HG03354 (cell line): ENCODE results near the gene PLD3.
"Not testable (repeated sequence)": the region's sequence is repeated elsewhere in the genome, so short reads cannot be mapped to it uniquely, and the experiment has no call there.

ENCODE experiments used
- ATAC-seq: cut with Tn5 transposase; IDR thresholded peaks from one replicate; pipeline ENCODE4 v1.9.1; 2021; ENCODE audit warnings: mild to moderate bottlenecking; ENCODE audit not compliant: unreplicated experiment, poor library complexity, severe bottlenecking

PLD3 gene

DNA sequence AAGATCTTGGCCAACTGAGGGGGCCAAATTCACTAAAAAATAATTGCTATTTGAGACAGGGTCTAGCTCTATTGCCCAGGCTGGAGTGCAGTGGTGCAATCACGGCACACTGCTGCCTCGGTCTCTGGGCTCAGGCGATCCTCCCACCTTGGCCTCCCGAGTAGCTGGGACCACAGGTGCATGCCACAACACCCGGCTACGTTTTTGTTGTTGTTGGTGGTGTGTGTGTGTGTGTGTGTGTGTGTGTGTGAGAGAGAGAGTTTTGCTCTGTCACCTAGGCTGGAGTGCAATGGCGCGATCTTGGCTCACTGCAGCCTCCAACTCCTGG is 60.1 kb downstream of the PLD3 start:
- ATAC-seq: not testable (repeated sequence)

GRCh38 chr19:40410030-40410389 is 61.5 kb downstream of the PLD3 start:
- ATAC-seq: no peak

GRCh38 chr19:40411125-40411842 is 62.8 kb downstream of the PLD3 start:
- ATAC-seq: no peak

- ATAC-seq: no peak
Measured at GRCh38 chr19:40411958-40412499, 63.5 kb downstream of the PLD3 start.

DNA sequence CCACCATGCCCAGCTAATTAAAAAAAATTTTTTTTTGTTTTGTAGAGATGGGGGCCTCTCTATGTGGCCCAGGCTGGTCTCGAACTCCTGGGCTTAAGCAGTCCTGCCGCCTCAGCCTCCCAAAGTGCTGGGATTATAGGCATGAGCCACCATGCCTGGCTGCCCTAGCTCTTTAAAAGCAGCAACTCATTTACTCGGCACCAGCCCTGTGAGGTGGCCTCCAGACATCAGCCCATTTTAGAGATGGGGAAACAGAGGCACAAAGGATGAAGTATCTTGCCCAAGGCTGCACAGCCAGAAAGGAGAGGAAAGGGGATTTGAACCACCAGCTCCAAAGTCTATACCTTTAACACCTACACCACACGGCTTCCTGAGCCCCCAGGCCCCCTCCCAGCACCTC is 64.4 kb downstream of the PLD3 start:
- ATAC-seq: no peak

GRCh38 chr19:40413291-40413845 is 64.9 kb downstream of the PLD3 start, which contains the start of gene PRX:
TSS of gene PRX (minus strand) at chr19:40413378. CDS start at chr19:40407932, 5,446 bp downstream.
- ATAC-seq: no peak

- no peak for ATAC-seq
Measured at GRCh38 chr19:40414542-40415535, 66.3 kb downstream of the PLD3 start.

- no peak for ATAC-seq
Measured at GRCh38 chr19:40415768-40416167, 67.3 kb downstream of the PLD3 start.

DNA sequence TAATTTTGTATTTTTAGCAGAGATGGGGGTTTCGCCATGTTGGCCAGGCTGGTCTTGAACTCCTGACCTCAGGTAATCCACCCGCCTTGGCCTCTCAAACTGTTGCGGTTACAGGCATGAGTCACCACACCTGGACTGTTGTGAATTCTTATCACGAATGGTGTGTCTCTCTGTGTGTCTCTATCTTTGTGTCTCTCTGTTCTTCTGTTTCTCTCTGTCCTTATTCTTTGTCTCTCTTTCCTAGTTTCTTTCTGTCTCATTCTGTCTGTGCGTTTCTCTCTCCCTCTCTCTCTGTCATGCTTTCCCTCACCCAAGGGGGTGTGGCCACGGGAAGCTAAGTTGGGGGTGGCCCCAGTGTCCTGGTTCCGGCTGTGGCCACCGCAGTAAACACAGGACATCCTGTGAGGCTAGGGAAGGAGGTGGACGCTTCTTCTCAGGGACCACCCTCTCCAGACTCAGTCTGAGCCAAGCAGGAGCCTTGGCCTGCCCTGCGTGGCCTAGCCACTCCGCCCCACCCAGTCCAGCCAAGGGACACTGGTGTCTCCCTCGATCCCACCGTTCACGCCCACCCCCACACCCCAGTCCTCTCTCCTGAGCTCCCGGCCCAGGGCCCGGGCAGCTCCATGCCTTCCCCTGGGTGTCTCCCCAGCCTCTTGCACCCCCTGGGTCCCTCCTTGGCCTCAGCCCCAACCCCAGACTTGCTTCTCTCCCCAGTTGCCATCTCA is 68.6 kb downstream of the PLD3 start:
- ATAC-seq: no peak

DNA sequence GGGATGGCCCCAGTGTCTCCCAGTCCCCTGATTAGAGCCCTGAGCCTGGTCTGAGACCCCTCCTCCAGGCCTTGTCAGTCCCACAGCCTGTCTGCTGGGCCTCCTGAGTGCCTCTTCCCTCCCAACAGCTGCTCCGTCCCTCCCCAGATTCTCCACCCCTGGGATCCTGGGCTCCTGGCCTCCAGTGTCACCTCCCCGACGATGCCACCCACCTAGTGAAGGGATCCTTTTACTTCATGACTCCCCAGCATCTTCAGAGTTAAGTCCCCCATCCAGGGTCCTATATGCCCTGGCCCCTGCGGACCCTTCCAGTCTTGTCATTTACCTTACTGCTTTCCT is 69.1 kb downstream of the PLD3 start:
- no peak for ATAC-seq

GRCh38 chr19:40418040-40418439 is 69.5 kb downstream of the PLD3 start:
- no peak for ATAC-seq

DNA sequence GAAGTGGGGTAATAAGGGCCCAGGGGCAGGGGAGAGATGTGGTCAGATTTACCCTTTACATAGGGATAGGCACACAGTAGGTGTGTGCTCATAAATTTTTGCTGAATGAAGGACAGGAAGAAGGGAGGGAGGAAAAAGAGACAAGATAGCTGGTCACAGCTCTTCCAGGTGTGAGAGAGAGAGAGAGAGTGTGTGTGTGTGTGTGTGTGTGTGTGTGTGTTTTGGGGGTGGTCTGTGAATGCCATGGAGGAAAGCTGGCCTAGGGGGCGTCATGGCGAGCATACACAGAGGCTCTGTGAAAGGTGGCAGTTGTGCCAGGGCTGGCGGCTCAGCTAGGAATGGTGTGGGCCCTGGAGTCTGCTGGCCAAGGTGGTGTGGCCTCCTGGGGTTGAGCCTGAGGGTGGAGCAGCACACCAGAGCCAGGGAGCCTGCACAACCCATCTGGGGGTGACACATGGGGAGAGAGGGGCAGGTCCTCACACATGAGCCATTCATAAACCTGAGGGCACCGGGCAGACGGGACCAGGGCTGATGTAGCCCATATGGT is 70.6 kb downstream of the PLD3 start:
- no peak for ATAC-seq

GRCh38 chr19:40419780-40420179 is 71.3 kb downstream of the PLD3 start:
- ATAC-seq: no peak

DNA sequence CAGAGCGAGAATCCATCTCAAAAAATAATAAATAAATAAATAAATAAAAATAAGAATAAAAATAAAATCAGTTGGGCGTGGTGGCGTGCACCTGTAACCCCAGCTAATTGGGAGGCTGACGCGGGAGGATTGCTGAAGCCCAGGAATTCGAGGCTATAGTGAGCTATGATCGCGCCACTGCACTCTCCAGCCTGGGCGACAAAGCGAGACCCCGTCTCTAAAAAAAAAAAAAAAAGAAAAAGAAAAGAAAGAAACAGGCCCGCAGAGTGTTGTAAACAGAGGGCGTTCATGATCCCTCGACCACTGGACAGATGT is 71.9 kb downstream of the PLD3 start:
- ATAC-seq: no peak

DNA sequence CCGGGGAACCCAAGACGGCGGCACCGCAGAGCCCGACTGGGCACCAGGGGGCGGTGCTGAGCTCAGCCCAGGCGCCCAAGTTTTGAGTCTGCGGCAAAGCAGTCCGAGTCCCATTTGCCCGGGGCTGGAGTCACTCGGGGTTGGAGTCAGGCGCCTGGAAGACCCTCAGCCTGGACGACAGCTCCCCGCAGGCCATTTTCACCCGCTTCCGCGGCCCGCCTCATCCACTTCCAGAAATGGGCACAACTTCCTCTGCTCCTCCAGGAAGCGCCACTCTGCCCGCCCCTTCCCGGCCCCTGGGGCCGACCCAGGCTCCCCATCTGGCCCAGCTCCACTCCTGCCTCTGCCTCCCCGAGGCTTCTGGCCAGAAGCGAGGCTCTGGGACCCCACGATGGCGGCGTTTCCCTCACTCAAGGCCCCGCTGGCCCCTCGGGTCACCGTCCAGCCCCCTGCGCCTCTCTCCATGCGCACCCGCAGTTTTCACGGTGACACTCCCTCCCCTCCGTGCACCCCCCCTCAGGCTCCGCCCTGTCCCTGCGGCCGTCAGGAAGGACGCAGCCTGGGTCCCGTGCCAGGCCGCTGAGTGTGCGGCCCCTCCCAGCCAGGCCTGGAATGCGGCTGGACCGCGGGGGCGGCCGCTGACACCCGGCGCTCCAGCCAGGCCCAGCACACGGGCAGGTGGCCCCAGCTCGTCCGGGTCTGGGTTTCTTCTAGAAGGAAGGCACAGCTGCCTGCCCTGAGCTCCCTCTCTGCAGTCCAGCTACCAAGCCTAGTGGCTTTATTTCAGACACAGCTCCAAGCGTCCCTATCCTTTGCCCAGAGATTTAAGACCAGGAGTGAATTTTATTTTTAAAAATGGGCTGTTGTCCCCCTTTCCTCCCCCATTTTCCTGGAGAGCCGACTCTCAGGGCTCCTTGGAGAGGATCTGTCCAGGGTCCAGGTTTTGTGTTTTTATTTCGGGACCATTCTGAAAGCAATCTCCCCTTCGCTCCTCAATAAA is 72.6 kb downstream of the PLD3 start:
- ATAC-seq: peak; percentile 46

DNA sequence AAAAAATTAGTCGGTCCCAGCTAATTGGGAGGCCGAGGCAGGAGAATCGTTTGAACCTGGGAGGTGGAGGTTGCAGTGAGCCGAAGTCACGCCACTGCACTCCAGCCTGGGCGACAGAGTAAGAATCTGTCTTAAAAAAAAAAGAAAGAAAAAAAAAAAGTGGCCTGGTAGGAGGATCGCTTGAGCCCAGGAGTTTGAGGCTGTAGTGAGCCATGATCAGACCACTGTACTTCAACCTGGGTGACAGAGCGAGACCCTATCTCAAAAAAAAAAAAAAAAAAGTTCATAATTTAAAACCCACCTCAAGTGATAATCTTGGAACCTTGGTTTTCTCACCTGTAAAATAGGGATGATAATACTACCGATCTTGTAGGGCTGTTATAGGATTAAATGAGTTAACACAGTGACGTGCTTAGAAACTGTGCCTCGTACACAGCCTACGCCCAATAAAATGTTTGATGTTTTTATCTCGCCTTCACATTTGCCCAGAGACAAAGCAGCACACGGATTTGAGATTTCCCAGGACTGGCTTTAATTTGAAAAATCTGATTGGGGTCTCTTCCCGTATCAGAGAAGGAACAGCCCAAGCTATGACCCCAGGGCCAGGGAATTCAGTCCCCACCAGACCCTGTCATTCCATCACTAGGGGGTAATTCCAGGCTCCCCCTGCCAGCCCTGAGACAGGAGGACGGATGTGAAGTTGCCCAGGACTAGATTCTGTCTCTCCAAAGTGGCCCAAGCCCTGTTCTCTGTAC is 73.7 kb downstream of the PLD3 start:
- no peak for ATAC-seq

DNA sequence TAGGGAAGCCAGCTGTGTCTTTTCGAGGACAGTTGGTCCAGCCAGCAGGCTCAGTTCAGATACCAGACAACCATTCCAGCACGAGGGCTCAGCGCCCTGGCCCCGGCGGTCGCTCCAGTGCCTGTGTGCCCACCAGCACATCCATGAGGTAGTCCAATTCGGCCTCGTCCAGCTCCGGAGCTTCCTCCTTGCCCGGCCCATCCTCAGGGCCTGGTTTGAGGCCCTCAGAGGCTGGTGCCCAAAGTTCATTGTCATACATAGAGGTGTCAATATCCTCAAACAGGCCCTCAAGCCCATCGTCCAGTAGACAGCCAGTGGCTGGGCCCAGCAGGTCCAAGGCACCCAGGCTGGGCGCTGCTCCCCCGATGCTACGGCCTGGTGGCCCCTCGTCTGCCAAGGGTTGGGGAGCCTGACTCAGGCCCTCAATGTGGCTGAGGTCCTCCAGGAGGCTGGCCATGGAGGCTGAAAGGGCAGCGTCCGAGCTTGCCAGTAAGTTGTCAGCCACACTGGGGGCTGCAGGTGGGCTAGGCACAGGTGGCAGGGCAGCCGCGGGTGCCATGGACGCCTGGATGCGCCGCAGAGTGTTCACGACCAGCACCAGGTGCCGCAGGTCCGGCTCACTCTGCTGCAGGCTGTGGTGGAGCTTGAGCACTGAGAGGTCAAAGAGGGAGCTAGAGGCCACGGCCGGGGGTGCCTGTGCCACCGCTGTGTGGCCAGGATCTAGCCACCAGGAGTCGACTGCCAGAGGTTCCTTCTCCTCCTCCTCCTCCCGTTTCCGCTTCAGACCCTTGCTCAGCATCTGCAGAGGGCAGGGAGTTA is 74.5 kb downstream of the PLD3 start:
- no peak for ATAC-seq
